IPS DF 6.9 (cell line): ENCODE data around the gene ATP8B1.

ENCODE experiments used
- DNase-seq: peaks from one replicate; pipeline ENCODE4 v3.0.0-alpha.2; 2013; ENCODE audit warnings: low read depth, low spot score
- H3K27ac ChIP-seq: one replicate; pipeline ENCODE4 v1.5.1; 2013; ENCODE audit warnings: low read length, control low read depth
- H3K27me3 ChIP-seq: 2 replicates; pipeline ENCODE4 v1.6.1; 2013; ENCODE audit warnings: mild to moderate bottlenecking, low read length; ENCODE audit not compliant: control insufficient read depth, insufficient read depth
- H3K36me3 ChIP-seq: 2 replicates; pipeline ENCODE4 v1.6.1; 2013; ENCODE audit warnings: low read length; ENCODE audit not compliant: control insufficient read depth, insufficient read depth
- H3K4me1 ChIP-seq: 2 replicates; pipeline ENCODE4 v1.6.1; 2013; ENCODE audit warnings: low read length; ENCODE audit not compliant: control insufficient read depth, insufficient read depth
- H3K4me3 ChIP-seq: 2 replicates; pipeline ENCODE4 v1.5.1; 2013; ENCODE audit warnings: mild to moderate bottlenecking, low read length
- H3K9me3 ChIP-seq: 2 replicates; pipeline ENCODE4 v1.6.1; 2013; ENCODE audit warnings: low read length, inconsistent platforms; ENCODE audit not compliant: control insufficient read depth, insufficient read depth
- WGBS: extraction: QIAGEN DNeasy Blood & Tissue Kit; methylation state at CpG from one replicate; pipeline ENCODE4 v1.1.7; 2013; ENCODE audit warnings: mixed read lengths, missing lambda C conversion rate; ENCODE audit not compliant: insufficient read length, insufficient coverage; 5-methylcytosine and 5-hydroxymethylcytosine counted together

Gene ATP8B1

DNA sequence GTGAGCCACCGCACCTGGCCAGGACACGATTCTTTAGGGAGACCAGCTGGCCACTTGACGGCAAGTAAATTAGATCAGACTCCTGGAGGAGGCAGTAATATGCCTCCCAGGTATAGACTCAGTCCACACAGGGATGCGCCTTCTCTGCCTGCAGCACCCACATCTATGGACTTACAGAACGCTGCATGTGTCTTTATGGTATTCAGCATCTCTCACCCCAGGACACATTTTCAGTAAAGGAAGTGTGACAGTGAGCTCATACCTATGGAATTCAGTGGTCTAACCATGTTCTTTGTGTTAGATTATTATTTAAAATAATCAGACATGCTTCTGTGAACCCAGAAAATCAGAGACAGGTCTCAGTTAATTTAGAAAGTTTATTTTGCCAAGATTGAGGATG lies 175.6 kb downstream of the ATP8B1 start:
- no peaks in the 10 kb centered on the region for H3K4me1 ChIP-seq
- no peak for DNase-seq
- no CpG with 5 or more reads among the region's 5 CpGs for WGBS
- H3K27me3 ChIP-seq = no peaks in the 10 kb centered on the region
- no peak overlapping the region for H3K4me3 ChIP-seq
- H3K9me3 ChIP-seq = no peaks in the 10 kb centered on the region
- H3K36me3 ChIP-seq = no peaks in the 10 kb centered on the region
- no peak overlapping the region for H3K27ac ChIP-seq

DNA sequence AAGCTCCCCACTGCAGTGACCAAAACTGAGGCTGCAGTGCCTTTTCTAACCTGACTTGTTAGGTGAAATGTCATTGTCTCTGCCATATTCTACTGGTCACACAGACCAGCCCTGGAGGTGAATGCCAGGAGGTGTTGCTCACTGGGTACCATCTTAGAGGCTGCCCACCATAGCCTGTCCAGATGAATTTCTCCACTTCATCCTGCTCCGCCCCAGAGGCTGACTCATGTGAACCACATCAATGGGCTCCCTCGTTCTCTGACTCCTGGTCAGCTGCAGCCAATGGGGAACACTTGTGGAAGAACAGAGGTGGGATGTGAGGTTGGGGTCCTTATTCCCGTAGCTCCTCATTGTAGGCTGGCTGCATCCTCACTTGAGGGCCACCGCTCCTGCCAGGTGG lies 178.1 kb downstream of the ATP8B1 start:
- Histone ChIP-seq H3K4me1 (no peaks in the 10 kb centered on the region), H3K27ac (no peak overlapping the region), H3K36me3 (no peaks in the 10 kb centered on the region), H3K4me3 (no peak overlapping the region), H3K9me3 (no peaks in the 10 kb centered on the region), H3K27me3 (no peaks in the 10 kb centered on the region)
- WGBS = no CpG with 5 or more reads among the region's 4 CpGs
- DNase-seq = no peak

DNA sequence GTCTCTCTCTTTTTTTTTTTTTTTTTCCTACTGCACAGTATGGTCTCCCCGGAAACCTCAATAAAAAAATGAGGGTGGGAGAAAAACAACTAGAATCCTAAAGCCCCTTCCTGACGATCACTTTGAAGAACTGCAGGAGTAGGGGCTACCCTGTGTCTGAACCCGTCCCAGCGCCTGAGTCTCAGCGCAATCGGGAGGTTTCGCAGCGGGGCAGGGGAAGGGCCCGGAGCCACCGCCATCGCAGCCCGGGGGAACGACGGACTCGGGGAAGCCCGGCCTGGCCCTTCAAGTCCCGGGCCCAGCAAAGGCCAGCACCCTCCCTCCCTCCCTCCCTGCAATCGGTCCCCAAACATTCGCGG lies 181.9 kb downstream of the ATP8B1 start:
- H3K27me3 ChIP-seq = no peaks in the 10 kb centered on the region
- no peaks in the 10 kb centered on the region for H3K9me3 ChIP-seq
- DNase-seq = no peak
- peak overlapping the region; percentile 53; the same call in 1 of the 2 replicates for H3K4me3 ChIP-seq
- no peak overlapping the region for H3K27ac ChIP-seq
- H3K4me1 ChIP-seq = no peaks in the 10 kb centered on the region
- peaks cover 5% of the 10 kb centered on the region; the same call in 1 of the 2 replicates for H3K36me3 ChIP-seq
- no CpG with 5 or more reads among the region's 20 CpGs for WGBS

DNA sequence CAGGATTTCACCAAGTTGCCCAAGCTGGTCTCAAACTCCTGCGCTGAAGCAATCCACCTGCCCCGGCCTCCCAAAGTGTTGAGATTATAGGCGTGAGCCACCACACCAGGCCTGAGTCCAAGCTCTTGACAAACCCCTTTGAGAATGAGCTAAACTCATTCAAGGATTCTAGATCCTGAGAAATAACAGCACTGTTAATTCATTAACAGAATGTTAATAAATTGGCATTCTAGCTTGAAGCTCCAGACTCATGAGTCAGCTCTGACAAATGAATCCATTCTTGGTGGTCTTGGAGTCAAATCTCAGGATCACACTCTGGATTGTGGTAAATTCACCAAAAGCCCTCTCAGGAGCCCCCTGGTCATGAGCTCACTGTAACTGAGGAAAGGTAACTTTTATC lies 183.2 kb downstream of the ATP8B1 start:
- Histone ChIP-seq H3K9me3 (no peaks in the 10 kb centered on the region), H3K27ac (no peak overlapping the region), H3K27me3 (no peaks in the 10 kb centered on the region), H3K36me3 (peaks cover 9% of the 10 kb centered on the region; the same call in 1 of the 2 replicates), H3K4me1 (no peaks in the 10 kb centered on the region), H3K4me3 (no peak overlapping the region)
- DNase-seq = no peak
- no CpG with 5 or more reads among the region's 3 CpGs for WGBS

DNA sequence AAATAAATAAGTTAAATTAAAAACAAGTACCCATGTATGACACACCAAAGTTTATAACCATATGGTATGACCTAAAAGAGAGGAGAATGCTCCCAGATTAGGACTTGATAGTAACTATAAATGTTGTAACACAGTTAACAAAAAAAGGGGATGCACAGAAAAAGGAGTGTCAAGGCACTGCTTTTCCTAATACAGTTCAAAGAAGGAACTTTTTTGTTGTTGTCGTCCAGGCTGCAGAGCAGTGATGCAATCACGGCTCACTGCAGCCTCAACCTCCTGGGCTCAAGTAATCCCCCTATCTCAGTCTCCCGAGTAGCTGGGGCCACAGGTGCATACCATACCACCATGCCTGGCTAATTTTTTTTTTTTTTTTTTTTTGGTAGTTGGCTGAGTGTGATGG lies 184.2 kb downstream of the ATP8B1 start:
- no peaks in the 10 kb centered on the region for H3K4me1 ChIP-seq
- no peaks in the 10 kb centered on the region for H3K27me3 ChIP-seq
- H3K36me3 ChIP-seq = peaks cover 13% of the 10 kb centered on the region; the same call in 1 of the 2 replicates
- no peak overlapping the region for H3K27ac ChIP-seq
- no peak overlapping the region for H3K4me3 ChIP-seq
- no peak for DNase-seq
- no peaks in the 10 kb centered on the region for H3K9me3 ChIP-seq
- WGBS = no CpG with 5 or more reads among the region's 3 CpGs

DNA sequence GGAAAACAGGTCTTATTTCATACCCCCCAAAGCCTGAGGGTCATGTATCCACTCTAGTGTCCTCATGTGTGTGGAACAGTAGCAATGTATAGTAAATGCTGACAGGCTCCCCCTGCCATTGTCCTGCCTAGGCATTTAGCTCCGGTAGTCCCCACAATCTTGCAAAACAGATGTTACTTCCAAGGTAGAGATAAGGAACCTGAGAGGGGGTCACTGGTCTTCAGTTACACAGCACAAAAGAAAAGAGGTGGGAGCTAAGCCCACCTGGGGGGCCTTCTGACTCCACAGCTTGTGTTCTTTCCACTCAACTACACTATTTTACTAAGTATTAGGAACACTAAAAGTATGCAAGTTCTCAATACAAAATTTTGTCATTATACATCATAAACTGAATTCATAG lies 199.2 kb downstream of the ATP8B1 start:
- H3K27me3 ChIP-seq = no peaks in the 10 kb centered on the region
- no CpG with 5 or more reads among the region's 1 CpG for WGBS

More for the DNA sequence above, 199.2 kb downstream of the ATP8B1 start:
- H3K9me3 ChIP-seq = no peaks in the 10 kb centered on the region
- no peak overlapping the region for H3K27ac ChIP-seq
- no peak for DNase-seq
- H3K4me1 ChIP-seq = no peaks in the 10 kb centered on the region
- no peak overlapping the region for H3K4me3 ChIP-seq
- H3K36me3 ChIP-seq = peaks cover 37% of the 10 kb centered on the region; the same call in 1 of the 2 replicates
